ENCODE results near the gene RELA.

Gene RELA

DNA sequence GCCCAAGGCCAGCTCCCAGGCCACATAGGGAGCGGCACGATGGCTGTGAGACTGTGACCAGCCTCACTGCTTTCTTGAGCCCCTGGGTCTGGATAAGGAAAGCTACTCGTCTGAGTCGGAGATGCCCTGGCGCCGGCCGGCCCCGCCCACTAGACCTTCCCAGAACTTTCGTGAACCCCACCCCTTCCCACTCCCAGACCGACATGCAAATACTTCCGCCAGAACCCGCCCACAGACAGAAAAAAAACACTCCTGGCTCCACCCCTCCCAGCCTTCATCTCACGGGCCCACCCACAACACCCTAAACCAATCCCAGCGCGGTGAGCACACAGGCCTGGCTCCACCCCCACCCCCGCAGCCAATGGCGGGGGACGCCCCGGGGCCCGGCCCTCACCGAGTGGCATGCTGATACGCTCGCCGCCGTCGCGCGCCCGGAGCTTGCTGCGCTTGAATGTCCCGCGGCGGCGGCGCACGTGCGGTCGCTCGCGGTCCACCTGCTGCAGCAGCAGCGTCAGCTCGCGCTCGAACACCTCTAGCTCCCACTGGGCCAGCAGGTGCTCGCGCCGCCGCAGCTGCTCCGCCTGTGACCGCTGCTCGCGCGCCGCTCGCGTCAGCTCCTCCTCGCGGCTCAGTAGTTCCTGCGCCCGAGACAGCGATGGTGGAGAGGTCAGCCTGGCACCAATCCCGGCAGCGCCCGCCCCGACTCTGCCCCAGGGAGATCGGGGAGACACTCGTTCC is 55.7 kb downstream of the RELA start (continued):
- TF ChIP-seq, protein P1, sequence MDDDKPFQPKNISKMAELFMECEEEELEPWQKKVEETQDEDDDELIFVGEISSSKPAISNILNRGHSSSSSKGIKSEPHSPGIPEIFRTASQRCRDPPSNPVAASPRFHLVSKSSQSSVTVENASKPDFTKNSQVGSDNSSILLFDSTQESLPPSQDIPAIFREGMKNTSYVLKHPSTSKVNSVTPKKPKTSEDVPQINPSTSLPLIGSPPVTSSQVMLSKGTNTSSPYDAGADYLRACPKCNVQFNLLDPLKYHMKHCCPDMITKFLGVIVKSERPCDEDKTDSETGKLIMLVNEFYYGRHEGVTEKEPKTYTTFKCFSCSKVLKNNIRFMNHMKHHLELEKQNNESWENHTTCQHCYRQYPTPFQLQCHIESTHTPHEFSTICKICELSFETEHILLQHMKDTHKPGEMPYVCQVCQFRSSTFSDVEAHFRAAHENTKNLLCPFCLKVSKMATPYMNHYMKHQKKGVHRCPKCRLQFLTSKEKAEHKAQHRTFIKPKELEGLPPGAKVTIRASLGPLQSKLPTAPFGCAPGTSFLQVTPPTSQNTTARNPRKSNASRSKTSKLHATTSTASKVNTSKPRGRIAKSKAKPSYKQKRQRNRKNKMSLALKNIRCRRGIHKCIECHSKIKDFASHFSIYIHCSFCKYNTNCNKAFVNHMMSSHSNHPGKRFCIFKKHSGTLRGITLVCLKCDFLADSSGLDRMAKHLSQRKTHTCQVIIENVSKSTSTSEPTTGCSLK (tag by site-specific recombination; IDR thresholded peaks at IDR 0.05), result no peak
- peak; percentile 36; the same call in 1 of the 2 replicates for TF ChIP-seq KLF1 (tag by site-specific recombination; IDR thresholded peaks at IDR 0.05)
- TF ChIP-seq ZNF266 (tag by site-specific recombination; IDR thresholded peaks at IDR 0.05; ENCODE audit: low read depth), result no peak

DNA sequence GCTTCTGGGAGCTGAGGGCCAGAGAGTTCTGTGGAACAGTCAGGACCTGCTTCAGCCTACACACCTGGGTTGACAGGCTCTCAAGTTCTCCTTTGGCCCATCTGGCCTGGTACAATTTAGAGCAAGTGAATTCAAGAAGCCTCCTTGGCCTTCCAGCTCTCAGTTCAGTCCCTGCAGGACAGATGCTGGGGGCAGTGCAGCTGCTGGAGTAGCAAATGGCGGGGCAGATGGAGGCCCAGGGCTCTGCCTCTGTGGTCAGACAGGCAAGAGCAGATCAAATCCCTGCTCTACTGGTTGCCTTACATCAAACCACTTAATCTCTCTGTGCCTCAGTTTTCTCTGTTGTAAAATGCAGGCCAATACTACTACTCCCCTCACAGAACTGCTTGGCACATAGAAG is 58.5 kb downstream of the RELA start:
- TF ChIP-seq KLF7 (tag by site-specific recombination; IDR thresholded peaks at IDR 0.05; ENCODE audit: borderline replicate concordance) (no peak), ZNF530 (tag by site-specific recombination; IDR thresholded peaks at IDR 0.05; ENCODE audit: low read depth) (no peak), YY2 (tag by site-specific recombination; IDR thresholded peaks at IDR 0.05) (no peak), ZBTB21 (tag by site-specific recombination; IDR thresholded peaks at IDR 0.05) (no peak), ZNF133 (tag by site-specific recombination; IDR thresholded peaks at IDR 0.05) (no peak), RBAK (tag by site-specific recombination; IDR thresholded peaks at IDR 0.05) (no peak), ZNF311 (tag by site-specific recombination; IDR thresholded peaks at IDR 0.05; ENCODE audit: borderline replicate concordance) (no peak), ZNF521 (tag by site-specific recombination; IDR thresholded peaks at IDR 0.05) (no peak), ZNF24 (tag by site-specific recombination; IDR thresholded peaks at IDR 0.05) (no peak)
- TF ChIP-seq, protein P2, sequence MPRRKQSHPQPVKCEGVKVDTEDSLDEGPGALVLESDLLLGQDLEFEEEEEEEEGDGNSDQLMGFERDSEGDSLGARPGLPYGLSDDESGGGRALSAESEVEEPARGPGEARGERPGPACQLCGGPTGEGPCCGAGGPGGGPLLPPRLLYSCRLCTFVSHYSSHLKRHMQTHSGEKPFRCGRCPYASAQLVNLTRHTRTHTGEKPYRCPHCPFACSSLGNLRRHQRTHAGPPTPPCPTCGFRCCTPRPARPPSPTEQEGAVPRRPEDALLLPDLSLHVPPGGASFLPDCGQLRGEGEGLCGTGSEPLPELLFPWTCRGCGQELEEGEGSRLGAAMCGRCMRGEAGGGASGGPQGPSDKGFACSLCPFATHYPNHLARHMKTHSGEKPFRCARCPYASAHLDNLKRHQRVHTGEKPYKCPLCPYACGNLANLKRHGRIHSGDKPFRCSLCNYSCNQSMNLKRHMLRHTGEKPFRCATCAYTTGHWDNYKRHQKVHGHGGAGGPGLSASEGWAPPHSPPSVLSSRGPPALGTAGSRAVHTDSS (tag by site-specific recombination; IDR thresholded peaks at IDR 0.05), result no peak
- TF ChIP-seq, protein P3, sequence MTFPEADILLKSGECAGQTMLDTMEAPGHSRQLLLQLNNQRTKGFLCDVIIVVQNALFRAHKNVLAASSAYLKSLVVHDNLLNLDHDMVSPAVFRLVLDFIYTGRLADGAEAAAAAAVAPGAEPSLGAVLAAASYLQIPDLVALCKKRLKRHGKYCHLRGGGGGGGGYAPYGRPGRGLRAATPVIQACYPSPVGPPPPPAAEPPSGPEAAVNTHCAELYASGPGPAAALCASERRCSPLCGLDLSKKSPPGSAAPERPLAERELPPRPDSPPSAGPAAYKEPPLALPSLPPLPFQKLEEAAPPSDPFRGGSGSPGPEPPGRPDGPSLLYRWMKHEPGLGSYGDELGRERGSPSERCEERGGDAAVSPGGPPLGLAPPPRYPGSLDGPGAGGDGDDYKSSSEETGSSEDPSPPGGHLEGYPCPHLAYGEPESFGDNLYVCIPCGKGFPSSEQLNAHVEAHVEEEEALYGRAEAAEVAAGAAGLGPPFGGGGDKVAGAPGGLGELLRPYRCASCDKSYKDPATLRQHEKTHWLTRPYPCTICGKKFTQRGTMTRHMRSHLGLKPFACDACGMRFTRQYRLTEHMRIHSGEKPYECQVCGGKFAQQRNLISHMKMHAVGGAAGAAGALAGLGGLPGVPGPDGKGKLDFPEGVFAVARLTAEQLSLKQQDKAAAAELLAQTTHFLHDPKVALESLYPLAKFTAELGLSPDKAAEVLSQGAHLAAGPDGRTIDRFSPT (tag by site-specific recombination; IDR thresholded peaks at IDR 0.05), result no peak
- TF ChIP-seq, protein P4, sequence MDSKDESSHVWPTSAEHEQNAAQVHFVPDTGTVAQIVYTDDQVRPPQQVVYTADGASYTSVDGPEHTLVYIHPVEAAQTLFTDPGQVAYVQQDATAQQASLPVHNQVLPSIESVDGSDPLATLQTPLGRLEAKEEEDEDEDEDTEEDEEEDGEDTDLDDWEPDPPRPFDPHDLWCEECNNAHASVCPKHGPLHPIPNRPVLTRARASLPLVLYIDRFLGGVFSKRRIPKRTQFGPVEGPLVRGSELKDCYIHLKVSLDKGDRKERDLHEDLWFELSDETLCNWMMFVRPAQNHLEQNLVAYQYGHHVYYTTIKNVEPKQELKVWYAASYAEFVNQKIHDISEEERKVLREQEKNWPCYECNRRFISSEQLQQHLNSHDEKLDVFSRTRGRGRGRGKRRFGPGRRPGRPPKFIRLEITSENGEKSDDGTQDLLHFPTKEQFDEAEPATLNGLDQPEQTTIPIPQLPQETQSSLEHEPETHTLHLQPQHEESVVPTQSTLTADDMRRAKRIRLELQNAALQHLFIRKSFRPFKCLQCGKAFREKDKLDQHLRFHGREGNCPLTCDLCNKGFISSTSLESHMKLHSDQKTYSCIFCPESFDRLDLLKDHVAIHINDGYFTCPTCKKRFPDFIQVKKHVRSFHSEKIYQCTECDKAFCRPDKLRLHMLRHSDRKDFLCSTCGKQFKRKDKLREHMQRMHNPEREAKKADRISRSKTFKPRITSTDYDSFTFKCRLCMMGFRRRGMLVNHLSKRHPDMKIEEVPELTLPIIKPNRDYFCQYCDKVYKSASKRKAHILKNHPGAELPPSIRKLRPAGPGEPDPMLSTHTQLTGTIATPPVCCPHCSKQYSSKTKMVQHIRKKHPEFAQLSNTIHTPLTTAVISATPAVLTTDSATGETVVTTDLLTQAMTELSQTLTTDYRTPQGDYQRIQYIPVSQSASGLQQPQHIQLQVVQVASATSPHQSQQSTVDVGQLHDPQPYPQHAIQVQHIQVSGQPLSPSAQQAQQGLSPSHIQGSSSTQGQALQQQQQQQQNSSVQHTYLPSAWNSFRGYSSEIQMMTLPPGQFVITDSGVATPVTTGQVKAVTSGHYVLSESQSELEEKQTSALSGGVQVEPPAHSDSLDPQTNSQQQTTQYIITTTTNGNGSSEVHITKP (tag by site-specific recombination; IDR thresholded peaks at IDR 0.05), result no peak
- TF ChIP-seq, protein P5, sequence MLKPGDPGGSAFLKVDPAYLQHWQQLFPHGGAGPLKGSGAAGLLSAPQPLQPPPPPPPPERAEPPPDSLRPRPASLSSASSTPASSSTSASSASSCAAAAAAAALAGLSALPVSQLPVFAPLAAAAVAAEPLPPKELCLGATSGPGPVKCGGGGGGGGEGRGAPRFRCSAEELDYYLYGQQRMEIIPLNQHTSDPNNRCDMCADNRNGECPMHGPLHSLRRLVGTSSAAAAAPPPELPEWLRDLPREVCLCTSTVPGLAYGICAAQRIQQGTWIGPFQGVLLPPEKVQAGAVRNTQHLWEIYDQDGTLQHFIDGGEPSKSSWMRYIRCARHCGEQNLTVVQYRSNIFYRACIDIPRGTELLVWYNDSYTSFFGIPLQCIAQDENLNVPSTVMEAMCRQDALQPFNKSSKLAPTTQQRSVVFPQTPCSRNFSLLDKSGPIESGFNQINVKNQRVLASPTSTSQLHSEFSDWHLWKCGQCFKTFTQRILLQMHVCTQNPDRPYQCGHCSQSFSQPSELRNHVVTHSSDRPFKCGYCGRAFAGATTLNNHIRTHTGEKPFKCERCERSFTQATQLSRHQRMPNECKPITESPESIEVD (tag by site-specific recombination; IDR thresholded peaks at IDR 0.05), result no peak
- TF ChIP-seq, protein P6, sequence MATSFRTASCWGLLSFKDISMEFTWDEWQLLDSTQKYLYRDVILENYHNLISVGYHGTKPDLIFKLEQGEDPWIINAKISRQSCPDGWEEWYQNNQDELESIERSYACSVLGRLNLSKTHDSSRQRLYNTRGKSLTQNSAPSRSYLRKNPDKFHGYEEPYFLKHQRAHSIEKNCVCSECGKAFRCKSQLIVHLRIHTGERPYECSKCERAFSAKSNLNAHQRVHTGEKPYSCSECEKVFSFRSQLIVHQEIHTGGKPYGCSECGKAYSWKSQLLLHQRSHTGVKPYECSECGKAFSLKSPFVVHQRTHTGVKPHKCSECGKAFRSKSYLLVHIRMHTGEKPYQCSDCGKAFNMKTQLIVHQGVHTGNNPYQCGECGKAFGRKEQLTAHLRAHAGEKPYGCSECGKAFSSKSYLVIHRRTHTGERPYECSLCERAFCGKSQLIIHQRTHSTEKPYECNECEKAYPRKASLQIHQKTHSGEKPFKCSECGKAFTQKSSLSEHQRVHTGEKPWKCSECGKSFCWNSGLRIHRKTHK (tag by site-specific recombination; IDR thresholded peaks at IDR 0.05), result no peak
- H3K9me3 ChIP-seq (ENCODE audit: control insufficient read depth, insufficient read depth, low read depth, low read length), result no peaks in the 10 kb centered on the region
- ChIA-PET CTCF (interaction anchor here (0.6 to 3.8 kb wide), 6 partner anchors 8 to 281 kb away, joined by 3 to 15 read pairs (median 3); partner anchors contain the start of gene SIPA1), POLR2A (interaction anchor here (1.8 kb wide), 1 partner anchor 44 kb away, joined by 4 read pairs; no protein-coding TSS in a partner anchor)
- H3K4me1 ChIP-seq (ENCODE audit: control insufficient read depth, insufficient read depth, low read length), result no peaks in the 10 kb centered on the region
- no peak overlapping the region for H3K27ac ChIP-seq (ENCODE audit: extremely low read depth, low read depth, low read length)
- no peak overlapping the region for H3K4me3 ChIP-seq (ENCODE audit: low read depth, low read length)
- peaks cover 0 to 66% of the 10 kb centered on the region in 2 experiments; a peak in 2 of 3 replicates for H3K36me3 ChIP-seq (ENCODE audit: control insufficient read depth in 2 of 2, insufficient read depth in 1 of 2, low read length in 2 of 2)

Data from HEK293 (cell line).